GM12878 (cell line): ENCODE data around the gene VGLL4.

Source experiments
- KDM1A ChIP-seq: fragments of 200-600 bp; sonication (generic); IDR thresholded peaks from 2 replicates; pipeline ENCODE4 v1.6.1; 2016; ENCODE audit warnings: borderline replicate concordance
- TF ChIP-seq, protein P1 (sequence below): fragments of 450-650 bp; IDR thresholded peaks from 2 replicates; pipeline ENCODE4 v1.6.1; 2014; ENCODE audit warnings: mild to moderate bottlenecking

DNA sequence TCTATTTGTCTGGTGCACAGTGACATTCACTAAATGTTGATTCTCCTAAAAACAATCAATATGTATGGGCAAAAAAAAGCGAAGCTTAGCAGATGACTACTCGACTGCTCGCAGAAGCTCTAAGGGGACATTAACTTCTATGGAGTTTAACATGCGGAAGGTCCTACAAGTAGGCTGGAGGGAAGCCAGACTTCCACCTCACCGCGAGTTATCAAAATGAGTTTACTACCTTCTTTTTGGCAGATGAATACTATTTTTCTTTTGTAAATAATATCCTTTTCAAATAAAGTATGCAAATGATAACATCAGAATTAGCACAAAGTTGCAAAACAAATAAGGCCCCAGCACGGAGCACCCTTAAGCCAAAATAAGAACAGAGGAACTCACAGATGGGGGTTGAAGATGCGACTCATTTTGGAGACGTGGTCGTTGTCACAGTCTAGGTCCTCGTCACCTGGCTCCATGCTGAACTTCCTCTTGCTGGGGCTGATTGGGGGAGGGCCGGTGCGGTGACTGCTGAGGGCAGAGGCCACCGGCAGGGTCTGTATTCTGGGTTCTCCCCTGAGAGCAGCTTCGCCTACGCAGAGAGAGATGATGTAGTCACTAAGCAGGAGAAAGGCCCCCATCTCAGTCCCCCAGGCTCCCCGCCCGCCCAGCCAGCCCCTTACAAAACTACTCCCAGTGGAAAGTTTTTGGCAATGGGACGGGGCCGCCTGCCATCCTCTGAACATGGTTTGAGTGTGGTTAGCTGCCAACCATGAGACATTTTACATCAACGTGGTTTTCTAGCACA is 42.1 kb downstream of the VGLL4 start:
- TF ChIP-seq, protein P1, sequence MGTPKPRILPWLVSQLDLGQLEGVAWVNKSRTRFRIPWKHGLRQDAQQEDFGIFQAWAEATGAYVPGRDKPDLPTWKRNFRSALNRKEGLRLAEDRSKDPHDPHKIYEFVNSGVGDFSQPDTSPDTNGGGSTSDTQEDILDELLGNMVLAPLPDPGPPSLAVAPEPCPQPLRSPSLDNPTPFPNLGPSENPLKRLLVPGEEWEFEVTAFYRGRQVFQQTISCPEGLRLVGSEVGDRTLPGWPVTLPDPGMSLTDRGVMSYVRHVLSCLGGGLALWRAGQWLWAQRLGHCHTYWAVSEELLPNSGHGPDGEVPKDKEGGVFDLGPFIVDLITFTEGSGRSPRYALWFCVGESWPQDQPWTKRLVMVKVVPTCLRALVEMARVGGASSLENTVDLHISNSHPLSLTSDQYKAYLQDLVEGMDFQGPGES, result no peak
- TF ChIP-seq KDM1A, result no peak
